ENCODE data around the gene VPS25.

DNA sequence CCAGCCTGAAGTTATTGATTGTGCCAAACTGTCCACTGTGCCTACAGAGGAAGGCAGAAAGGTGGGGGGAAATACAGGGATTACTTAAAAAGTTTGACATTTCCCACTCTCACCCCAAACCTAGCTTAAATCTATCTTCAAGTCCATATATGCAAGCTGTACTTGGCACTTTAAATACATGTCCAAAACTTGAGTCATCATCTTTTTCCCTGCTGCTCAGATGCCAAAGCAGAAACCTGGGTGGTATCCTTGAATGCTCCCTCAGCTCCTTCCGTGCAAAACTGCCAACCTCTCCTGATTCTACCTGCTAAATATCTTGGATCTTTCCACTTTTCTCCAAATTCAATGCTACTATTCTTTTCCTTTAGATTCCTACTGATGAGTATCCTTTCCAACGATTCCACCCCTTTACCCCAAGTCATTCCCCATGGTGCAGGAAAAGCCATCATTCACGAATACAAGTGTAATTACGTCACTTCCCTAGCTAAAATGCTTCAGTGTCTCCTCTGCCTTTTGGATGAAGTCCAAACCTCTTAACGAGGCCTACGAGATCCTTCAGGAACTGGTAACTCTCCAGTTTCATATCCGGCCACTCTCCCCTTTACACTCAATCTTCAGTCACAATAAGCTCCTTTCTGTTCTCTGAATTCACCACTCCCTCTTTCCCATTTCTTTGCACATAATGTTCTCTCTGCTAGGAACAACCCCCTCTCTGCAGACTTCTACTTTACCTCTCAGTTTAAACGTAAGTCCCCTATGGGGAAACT is 41.6 kb downstream of the VPS25 start:
- TF ChIP-seq, protein P1, sequence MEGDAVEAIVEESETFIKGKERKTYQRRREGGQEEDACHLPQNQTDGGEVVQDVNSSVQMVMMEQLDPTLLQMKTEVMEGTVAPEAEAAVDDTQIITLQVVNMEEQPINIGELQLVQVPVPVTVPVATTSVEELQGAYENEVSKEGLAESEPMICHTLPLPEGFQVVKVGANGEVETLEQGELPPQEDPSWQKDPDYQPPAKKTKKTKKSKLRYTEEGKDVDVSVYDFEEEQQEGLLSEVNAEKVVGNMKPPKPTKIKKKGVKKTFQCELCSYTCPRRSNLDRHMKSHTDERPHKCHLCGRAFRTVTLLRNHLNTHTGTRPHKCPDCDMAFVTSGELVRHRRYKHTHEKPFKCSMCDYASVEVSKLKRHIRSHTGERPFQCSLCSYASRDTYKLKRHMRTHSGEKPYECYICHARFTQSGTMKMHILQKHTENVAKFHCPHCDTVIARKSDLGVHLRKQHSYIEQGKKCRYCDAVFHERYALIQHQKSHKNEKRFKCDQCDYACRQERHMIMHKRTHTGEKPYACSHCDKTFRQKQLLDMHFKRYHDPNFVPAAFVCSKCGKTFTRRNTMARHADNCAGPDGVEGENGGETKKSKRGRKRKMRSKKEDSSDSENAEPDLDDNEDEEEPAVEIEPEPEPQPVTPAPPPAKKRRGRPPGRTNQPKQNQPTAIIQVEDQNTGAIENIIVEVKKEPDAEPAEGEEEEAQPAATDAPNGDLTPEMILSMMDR (conservative IDR thresholded peaks at IDR 0.05), result no peak
- TF ChIP-seq ZFX (IDR thresholded peaks at IDR 0.05), result no peak
